SU-DHL-6 (cell line): ENCODE measurements around the gene ANGPTL8.

Experiments
- H2AFZ ChIP-seq: fragments of 200-600 bp; sonication (generic); 2 replicates; pipeline ENCODE4 v1.6.1; 2014; ENCODE audit warnings: low read depth, mild to moderate bottlenecking, moderate library complexity, mixed read lengths, antibody characterized with exemption, low read length; ENCODE audit not compliant: severe bottlenecking
- H3F3A ChIP-seq: fragments of 200-600 bp; shearing (Covaris generic); 2 replicates; pipeline ENCODE4 v1.6.0; 2016; ENCODE audit warnings: antibody characterized with exemption, mild to moderate bottlenecking; ENCODE audit not compliant: insufficient read depth
- H3K27ac ChIP-seq: fragments of 200-600 bp; sonication (generic); 2 replicates; pipeline ENCODE4 v1.5.1; 2016; ENCODE audit warnings: low read depth, mild to moderate bottlenecking, low read length, moderate library complexity, mixed read lengths
- H3K27me3 ChIP-seq: fragments of 200-600 bp; sonication (generic), shearing (Covaris generic); 2 replicates; pipeline ENCODE4 v1.6.0; 2014; ENCODE audit warnings: mild to moderate bottlenecking, low read length
- H3K36me3 ChIP-seq: fragments of 200-600 bp; sonication (generic); 2 replicates; pipeline ENCODE4 v1.6.1; 2014; ENCODE audit warnings: mild to moderate bottlenecking, low read length, mixed read lengths
- H3K4me2 ChIP-seq: fragments of 300-600, 200-600 bp; shearing (Covaris generic), sonication (generic); 2 replicates; pipeline ENCODE4 v1.6.0; 2014; ENCODE audit warnings: low read length, low read depth, mild to moderate bottlenecking; ENCODE audit not compliant: poor library complexity, severe bottlenecking
- H3K4me3 ChIP-seq: fragments of 200-600 bp; sonication (generic); 2 replicates; pipeline ENCODE4 v1.5.1; 2014; ENCODE audit warnings: antibody characterized with exemption, low read length, mild to moderate bottlenecking, mixed read lengths; ENCODE audit not compliant: insufficient read depth, poor library complexity, severe bottlenecking
- H3K79me2 ChIP-seq: fragments of 200-600 bp; sonication (generic); 2 replicates; pipeline ENCODE4 v1.6.1; 2014; ENCODE audit warnings: mild to moderate bottlenecking, low read length, moderate library complexity; ENCODE audit not compliant: insufficient read depth
- H3K9ac ChIP-seq: fragments of 200-600 bp; sonication (generic); 2 replicates; pipeline ENCODE4 v1.7.0; 2014; ENCODE audit warnings: mild to moderate bottlenecking, low read length
- H3K9me2 ChIP-seq: fragments of 200-600 bp; sonication (generic); replicated peaks from 2 replicates; pipeline ENCODE4 v1.6.1; 2014; ENCODE audit warnings: low read length; ENCODE audit not compliant: insufficient read depth
- H3K9me3 ChIP-seq: fragments of 200-600 bp; sonication (generic); 2 replicates; pipeline ENCODE4 v1.6.1; 2014; ENCODE audit warnings: low read length, mixed read lengths; ENCODE audit not compliant: insufficient read depth
- H4K20me1 ChIP-seq: fragments of 200-600 bp; sonication (generic); 2 replicates; pipeline ENCODE4 v1.6.1; 2014; ENCODE audit warnings: low read depth, mild to moderate bottlenecking, antibody characterized with exemption, low read length, moderate library complexity, mixed read lengths
- EZH2phosphoT487 ChIP-seq: fragments of 200-600 bp; sonication (generic), shearing (Covaris generic); conservative IDR thresholded peaks from 2 replicates; pipeline ENCODE4 v1.6.1; 2018; ENCODE audit warnings: mild to moderate bottlenecking, antibody characterized with exemption, low read length, moderate library complexity, mixed read lengths
- TF ChIP-seq, protein P1 (sequence below): fragments of 200-600 bp; sonication (generic); IDR thresholded peaks from one replicate; pipeline ENCODE4 v1.5.1; 2017; ENCODE audit warnings: antibody characterized with exemption, mild to moderate bottlenecking, low read length, moderate library complexity; ENCODE audit not compliant: insufficient read depth, poor library complexity, severe bottlenecking

The ANGPTL8 gene

DNA sequence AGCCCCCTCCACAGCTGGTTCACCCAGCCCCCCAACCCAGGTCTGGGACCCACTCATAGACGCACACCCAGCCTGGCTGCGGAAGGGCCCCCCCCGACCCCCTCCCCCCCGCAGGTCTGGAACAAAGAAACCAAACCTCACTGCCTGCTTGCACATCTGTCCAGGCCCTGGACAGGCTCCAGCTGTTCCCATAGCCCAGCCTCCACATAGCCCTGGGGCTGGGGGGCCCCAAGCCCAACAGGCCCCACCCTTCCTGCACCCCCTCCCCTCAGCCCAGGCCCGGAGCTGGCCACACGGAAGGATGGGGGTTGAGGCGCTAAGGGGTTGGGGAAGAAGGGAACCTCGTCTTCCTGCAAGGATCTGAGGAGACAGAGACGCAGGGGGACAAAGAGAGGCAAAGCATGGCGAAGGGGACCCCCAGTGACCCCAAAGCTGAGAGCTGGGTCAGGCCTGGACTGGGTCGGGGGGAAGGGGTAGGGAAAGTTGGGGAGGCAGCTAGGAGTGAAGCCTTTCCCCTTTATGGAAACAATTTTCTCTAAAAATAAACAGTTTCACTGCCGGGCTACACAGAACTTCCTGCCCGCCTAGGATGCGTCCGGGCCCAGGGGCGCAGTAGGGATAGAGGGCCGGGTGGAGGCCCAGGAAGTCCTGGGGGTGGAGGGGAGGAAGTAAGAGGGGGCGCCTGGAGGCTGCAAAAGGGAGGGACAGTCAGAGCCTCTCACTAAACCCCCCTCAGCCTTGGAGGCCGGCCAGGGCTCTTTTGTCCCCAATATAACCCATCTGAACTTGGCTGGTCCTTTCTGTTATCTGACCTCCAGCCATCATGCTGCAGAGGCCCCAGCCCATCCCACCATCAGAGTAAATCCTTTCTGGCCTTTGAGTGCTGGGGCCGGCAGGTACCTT lies 44.5 kb upstream of the ANGPTL8 start:
- peak overlapping the region; percentile 52 for H3K4me2 ChIP-seq
- H3K9me3 ChIP-seq, result no peaks in the 10 kb centered on the region
- H3K79me2 ChIP-seq, result no peaks in the 10 kb centered on the region
- H3F3A ChIP-seq, result 0 out of 2 replicates have a peak, but pooled peaks cover 8% of the 10 kb centered on the region
- no peaks in the 10 kb centered on the region for H3K36me3 ChIP-seq
- peak overlapping the region; percentile 15; the same call in 1 of the 2 replicates for H3K9ac ChIP-seq
- H4K20me1 ChIP-seq, result no peaks in the 10 kb centered on the region
- TF ChIP-seq, protein P1, sequence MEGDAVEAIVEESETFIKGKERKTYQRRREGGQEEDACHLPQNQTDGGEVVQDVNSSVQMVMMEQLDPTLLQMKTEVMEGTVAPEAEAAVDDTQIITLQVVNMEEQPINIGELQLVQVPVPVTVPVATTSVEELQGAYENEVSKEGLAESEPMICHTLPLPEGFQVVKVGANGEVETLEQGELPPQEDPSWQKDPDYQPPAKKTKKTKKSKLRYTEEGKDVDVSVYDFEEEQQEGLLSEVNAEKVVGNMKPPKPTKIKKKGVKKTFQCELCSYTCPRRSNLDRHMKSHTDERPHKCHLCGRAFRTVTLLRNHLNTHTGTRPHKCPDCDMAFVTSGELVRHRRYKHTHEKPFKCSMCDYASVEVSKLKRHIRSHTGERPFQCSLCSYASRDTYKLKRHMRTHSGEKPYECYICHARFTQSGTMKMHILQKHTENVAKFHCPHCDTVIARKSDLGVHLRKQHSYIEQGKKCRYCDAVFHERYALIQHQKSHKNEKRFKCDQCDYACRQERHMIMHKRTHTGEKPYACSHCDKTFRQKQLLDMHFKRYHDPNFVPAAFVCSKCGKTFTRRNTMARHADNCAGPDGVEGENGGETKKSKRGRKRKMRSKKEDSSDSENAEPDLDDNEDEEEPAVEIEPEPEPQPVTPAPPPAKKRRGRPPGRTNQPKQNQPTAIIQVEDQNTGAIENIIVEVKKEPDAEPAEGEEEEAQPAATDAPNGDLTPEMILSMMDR, result no peak
- no peak for TF ChIP-seq EZH2phosphoT487
- H3K27me3 ChIP-seq, result no peaks in the 10 kb centered on the region
- H3K27ac ChIP-seq, result peak overlapping the region; percentile 47
- no peaks in the 10 kb centered on the region for H3K9me2 ChIP-seq
- no peak overlapping the region for H3K4me3 ChIP-seq
- no peak overlapping the region for H2AFZ ChIP-seq

DNA sequence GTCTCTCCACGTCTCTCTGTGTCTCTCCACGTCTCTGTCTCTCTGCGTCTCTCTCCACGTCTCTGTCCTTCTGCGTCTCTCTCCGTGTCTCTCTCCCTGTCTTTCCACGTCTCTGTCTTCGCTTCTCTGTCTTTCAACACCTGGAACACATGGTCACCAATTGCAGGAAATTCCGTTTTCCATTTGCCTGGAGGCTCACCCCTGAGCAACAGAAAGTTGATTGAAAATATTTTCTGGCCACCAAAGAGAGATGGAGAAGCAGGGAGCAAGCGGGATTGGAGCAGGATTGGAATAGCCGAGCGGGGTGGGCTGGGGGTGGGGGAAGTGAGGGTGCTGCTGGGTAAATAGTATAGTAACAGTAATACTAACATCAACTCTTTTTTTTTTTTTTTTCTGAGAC lies 43.7 kb upstream of the ANGPTL8 start:
- H3K9ac ChIP-seq, result peak overlapping the region; percentile 15; the same call in 1 of the 2 replicates
- H3K9me3 ChIP-seq, result no peaks in the 10 kb centered on the region
- peak overlapping the region; percentile 47; the same call in 1 of the 2 replicates for H3K27ac ChIP-seq
- H4K20me1 ChIP-seq, result no peaks in the 10 kb centered on the region
- no peaks in the 10 kb centered on the region for H3K36me3 ChIP-seq
- no peaks in the 10 kb centered on the region for H3K9me2 ChIP-seq
- no peak overlapping the region for H3K4me3 ChIP-seq
- H3K79me2 ChIP-seq, result no peaks in the 10 kb centered on the region
- TF ChIP-seq EZH2phosphoT487, result no peak
- TF ChIP-seq, protein P1, result no peak
- H3K4me2 ChIP-seq, result peak overlapping the region; percentile 52
- H3F3A ChIP-seq, result 0 out of 2 replicates have a peak, but pooled peaks cover 8% of the 10 kb centered on the region
- H3K27me3 ChIP-seq, result no peaks in the 10 kb centered on the region
- H2AFZ ChIP-seq, result no peak overlapping the region

DNA sequence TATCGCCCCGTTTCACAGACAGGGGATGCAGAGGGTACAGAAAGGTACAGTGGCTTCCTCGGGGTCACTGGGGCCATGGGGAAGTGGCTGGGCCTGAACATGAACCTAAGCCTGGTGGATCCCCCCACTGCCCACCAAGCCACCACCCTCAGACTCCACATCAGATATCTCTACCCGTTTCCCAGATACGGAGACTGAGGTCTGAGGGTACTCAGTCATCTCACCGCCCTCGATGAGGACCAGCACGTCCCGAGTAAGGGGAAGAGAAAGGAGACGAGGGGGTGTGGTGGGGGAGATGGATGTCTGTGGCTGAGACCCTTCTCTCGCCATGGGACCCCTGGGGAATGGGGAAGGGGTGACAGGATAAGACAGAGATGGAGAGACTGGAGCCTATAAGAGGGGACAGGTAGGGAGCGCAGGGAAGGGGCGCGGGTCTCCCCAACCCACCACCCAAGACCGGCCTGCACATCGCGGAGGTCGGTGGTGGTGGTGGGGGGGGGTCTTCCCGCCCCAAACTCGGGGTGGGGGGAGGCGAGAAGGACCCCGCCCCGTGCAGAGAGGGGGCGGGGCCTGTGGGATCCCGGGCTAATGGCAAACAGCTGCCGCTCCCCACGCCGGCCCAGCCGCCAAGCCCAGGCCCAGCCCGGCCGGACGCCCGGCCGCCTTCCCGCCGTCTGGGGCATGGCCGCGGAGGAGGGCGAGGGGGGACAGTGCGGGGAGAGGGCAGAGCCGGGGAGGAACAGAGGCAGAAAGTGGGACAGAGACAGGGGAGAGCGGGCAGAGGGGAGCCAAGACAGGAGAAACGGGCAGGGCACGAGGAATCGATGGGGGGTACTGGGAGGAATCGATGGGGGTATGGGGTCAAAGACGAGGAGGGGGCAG lies 42.8 kb upstream of the ANGPTL8 start:
- H3K9me3 ChIP-seq, result no peaks in the 10 kb centered on the region
- no peak overlapping the region for H2AFZ ChIP-seq
- TF ChIP-seq, protein P1, result no peak
- TF ChIP-seq EZH2phosphoT487, result no peak
- no peaks in the 10 kb centered on the region for H3K36me3 ChIP-seq
- H4K20me1 ChIP-seq, result no peaks in the 10 kb centered on the region
- H3K4me3 ChIP-seq, result peak overlapping the region; percentile 76
- no peaks in the 10 kb centered on the region for H3K27me3 ChIP-seq
- H3K9me2 ChIP-seq, result no peaks in the 10 kb centered on the region
- H3K4me2 ChIP-seq, result peak overlapping the region; percentile 75
- peak overlapping the region; percentile 44; the same call in 1 of the 2 replicates for H3K27ac ChIP-seq
- peak overlapping the region; percentile 77 for H3K9ac ChIP-seq
- no peaks in the 10 kb centered on the region for H3K79me2 ChIP-seq
- 0 out of 2 replicates have a peak, but pooled peaks cover 5% of the 10 kb centered on the region for H3F3A ChIP-seq
